Osteoblast (primary cell): ENCODE measurements around the gene SUGCT. TPM values are rescaled to one million over a fixed set of nuclear protein-coding genes. Genes with fewer than 3 reads are reported as not detected.

ENCODE experiments used
- DNase-seq: peaks from one replicate; pipeline ENCODE4 v3.0.0; 2011; ENCODE audit warnings: low spot score, mixed read lengths; ENCODE audit not compliant: insufficient read length; ENCODE audit errors: missing footprints
- H2AFZ ChIP-seq: 2 replicates; pipeline ENCODE4 v1.6.0; 2011; ENCODE audit warnings: mild to moderate bottlenecking, low read length
- H3K27ac ChIP-seq: 2 replicates; pipeline ENCODE4 v1.5.1; 2011; ENCODE audit warnings: mild to moderate bottlenecking, low read depth, low read length, moderate library complexity
- H3K27me3 ChIP-seq: 2 replicates; pipeline ENCODE4 v1.6.0; 2012; ENCODE audit warnings: mild to moderate bottlenecking, control low read depth, inconsistent platforms, low read length, moderate library complexity; ENCODE audit not compliant: insufficient read depth
- H3K36me3 ChIP-seq: 2 replicates; pipeline ENCODE4 v1.5.1; 2011; ENCODE audit warnings: mild to moderate bottlenecking, low read length, control low read depth, moderate library complexity; ENCODE audit not compliant: insufficient read depth
- H3K4me1 ChIP-seq: 2 replicates; pipeline ENCODE4 v1.5.1; 2011; ENCODE audit warnings: mild to moderate bottlenecking, low read length, control low read depth, moderate library complexity; ENCODE audit not compliant: insufficient read depth
- H3K4me2 ChIP-seq: 2 replicates; pipeline ENCODE4 v1.6.0; 2011; ENCODE audit warnings: mild to moderate bottlenecking, low read length; ENCODE audit not compliant: insufficient read depth
- H3K4me3 ChIP-seq: fragments of 200-600 bp; sonication (generic); 3 replicates; pipeline ENCODE4 v1.5.1; 2012; ENCODE audit warnings: mild to moderate bottlenecking, low read length, inconsistent platforms; ENCODE audit not compliant: insufficient read depth
- H3K79me2 ChIP-seq: 2 replicates; pipeline ENCODE4 v1.6.0; 2012; ENCODE audit warnings: mild to moderate bottlenecking, low read length, control low read depth, inconsistent platforms; ENCODE audit not compliant: insufficient read depth
- H3K9me3 ChIP-seq: 2 replicates; pipeline ENCODE4 v1.5.1; 2011; ENCODE audit warnings: low read depth, low read length, control low read depth
- H4K20me1 ChIP-seq: 2 replicates; pipeline ENCODE4 v1.6.0; 2012; ENCODE audit warnings: mild to moderate bottlenecking, low read length, control low read depth; ENCODE audit not compliant: insufficient read depth
- total RNA-seq: library from RNA; depleted of rRNA; stranded (reverse); fragments of >200 nt; gene quantifications from 2 replicates; pipeline ENCODE4 v1.2.3, GENCODE V29; 2012
- TF ChIP-seq, protein P1 (sequence below): IDR thresholded peaks from 2 replicates; pipeline ENCODE4 v1.5.1; 2011; ENCODE audit warnings: mild to moderate bottlenecking, low read depth, low read length, moderate library complexity; ENCODE audit errors: extremely low read depth

The SUGCT gene
- total RNA-seq, 1 donor = 21.7 TPM

DNA sequence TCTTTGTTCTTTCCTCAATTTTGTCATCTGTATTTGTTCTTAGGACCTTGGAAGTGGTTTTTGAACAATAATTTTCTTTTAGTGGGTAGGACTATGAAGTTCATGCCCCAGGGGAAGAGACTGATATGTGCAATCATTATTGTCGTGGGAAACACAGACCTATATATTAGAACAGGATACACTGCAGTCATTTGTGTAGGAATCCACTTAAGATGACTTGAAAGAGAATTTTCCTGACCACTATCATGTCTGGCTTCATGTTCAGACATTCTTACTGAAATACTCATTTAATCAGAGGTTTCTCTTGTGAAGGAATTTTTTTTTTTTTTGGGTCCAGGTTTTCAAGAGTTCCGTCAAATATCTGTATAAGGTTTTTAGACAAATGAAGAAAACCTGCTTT lies 163.6 kb downstream of the SUGCT start:
- Histone ChIP-seq H2AFZ (no peak overlapping the region), H3K79me2 (no peaks in the 10 kb centered on the region), H3K27me3 (no peaks in the 10 kb centered on the region), H3K4me3 (no peak overlapping the region), H4K20me1 (no peaks in the 10 kb centered on the region), H3K4me1 (peaks cover 52% of the 10 kb centered on the region), H3K9me3 (no peaks in the 10 kb centered on the region), H3K36me3 (no peaks in the 10 kb centered on the region), H3K4me2 (peak overlapping the region; percentile 36), H3K27ac (peak overlapping the region; percentile 97)
- TF ChIP-seq, protein P1, sequence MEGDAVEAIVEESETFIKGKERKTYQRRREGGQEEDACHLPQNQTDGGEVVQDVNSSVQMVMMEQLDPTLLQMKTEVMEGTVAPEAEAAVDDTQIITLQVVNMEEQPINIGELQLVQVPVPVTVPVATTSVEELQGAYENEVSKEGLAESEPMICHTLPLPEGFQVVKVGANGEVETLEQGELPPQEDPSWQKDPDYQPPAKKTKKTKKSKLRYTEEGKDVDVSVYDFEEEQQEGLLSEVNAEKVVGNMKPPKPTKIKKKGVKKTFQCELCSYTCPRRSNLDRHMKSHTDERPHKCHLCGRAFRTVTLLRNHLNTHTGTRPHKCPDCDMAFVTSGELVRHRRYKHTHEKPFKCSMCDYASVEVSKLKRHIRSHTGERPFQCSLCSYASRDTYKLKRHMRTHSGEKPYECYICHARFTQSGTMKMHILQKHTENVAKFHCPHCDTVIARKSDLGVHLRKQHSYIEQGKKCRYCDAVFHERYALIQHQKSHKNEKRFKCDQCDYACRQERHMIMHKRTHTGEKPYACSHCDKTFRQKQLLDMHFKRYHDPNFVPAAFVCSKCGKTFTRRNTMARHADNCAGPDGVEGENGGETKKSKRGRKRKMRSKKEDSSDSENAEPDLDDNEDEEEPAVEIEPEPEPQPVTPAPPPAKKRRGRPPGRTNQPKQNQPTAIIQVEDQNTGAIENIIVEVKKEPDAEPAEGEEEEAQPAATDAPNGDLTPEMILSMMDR = no peak
- DNase-seq = peak; percentile 44

DNA sequence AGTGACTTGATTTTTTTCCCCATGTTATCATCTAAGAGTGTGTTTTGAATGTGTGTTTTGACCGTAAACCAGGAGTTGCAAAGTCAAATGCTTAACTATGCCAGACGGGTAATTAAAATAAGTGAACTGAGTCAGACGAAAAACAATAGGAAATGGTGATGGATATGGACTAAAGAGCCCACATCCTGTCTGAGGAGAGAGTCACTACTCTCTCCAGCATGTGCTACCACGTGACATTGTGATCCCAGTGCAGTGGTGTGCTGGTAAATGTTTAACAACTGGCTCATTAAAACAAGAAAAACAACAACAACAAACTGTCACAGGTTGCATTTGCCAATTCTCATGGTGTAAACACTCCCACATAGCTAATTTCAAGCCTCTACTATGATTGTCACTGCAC lies 164.3 kb downstream of the SUGCT start:
- Histone ChIP-seq H3K4me2 (peak overlapping the region; percentile 36), H3K79me2 (no peaks in the 10 kb centered on the region), H3K27ac (peak overlapping the region; percentile 97), H4K20me1 (no peaks in the 10 kb centered on the region), H3K9me3 (no peaks in the 10 kb centered on the region), H2AFZ (no peak overlapping the region), H3K4me3 (no peak overlapping the region), H3K27me3 (no peaks in the 10 kb centered on the region), H3K4me1 (peaks cover 52% of the 10 kb centered on the region), H3K36me3 (no peaks in the 10 kb centered on the region)
- TF ChIP-seq, protein P1 = no peak
- peak; percentile 49 for DNase-seq

DNA sequence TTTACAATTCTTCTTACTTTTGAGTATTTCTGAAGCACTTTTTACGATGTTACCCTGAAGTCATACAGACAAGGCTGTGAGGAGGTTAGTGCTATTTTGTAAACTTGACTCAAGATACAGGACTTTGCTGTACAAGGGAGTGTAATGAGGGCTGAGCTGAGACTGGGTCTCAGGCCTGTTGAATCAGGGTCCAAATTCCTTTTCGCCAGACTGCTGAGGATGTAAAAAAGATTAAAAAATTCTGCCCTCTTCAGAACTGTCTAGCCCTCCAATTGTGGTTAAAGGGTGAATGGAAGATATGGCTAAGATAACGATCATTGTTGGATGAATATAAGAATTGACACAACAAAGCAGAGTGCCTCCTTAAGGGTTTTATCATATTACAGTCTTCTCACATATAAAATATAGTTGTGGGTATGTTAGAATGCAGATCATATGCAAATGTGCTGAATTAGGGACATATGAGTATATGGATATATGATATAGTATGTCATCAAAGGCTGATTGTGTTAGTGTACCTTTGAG lies 165.4 kb downstream of the SUGCT start:
- Histone ChIP-seq H2AFZ (peak overlapping the region; percentile 11), H3K4me3 (no peak overlapping the region), H3K27ac (peak overlapping the region; percentile 97), H3K27me3 (no peaks in the 10 kb centered on the region), H4K20me1 (no peaks in the 10 kb centered on the region), H3K4me2 (no peak overlapping the region), H3K9me3 (no peaks in the 10 kb centered on the region), H3K79me2 (no peaks in the 10 kb centered on the region), H3K4me1 (peaks cover 57% of the 10 kb centered on the region), H3K36me3 (no peaks in the 10 kb centered on the region)
- TF ChIP-seq, protein P1 = no peak
- no peak for DNase-seq

DNA sequence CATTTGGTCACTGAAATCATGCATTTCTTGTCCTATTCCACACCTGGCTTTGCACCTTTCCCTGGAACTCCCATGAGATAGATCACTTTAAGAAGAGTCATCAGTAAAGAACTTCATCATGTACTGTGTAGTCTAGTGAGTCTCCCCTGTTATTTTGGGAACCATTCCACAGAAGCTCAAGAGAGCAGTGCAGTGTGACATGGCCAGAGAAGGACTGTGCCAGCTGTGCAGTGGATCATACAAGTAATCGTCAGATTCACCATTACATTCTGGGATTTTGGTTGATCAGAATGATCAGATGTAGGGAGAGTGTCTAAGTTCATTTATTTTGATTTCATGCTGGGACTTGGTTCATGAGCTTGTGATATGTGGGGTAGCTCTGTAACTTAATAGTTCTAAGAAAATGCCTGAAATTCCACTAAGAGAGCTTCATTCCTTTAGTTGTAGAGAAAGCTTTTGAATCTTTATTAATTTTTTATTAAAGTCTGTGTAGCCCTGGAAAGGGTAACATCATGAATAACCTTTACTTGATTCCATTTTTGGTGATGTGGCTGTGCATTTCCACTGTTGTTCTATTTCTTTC lies 166.8 kb downstream of the SUGCT start:
- Histone ChIP-seq H4K20me1 (no peaks in the 10 kb centered on the region), H3K27ac (peak overlapping the region; percentile 97), H3K79me2 (no peaks in the 10 kb centered on the region), H3K27me3 (no peaks in the 10 kb centered on the region), H3K36me3 (no peaks in the 10 kb centered on the region), H3K4me2 (peak overlapping the region; percentile 3), H3K9me3 (no peaks in the 10 kb centered on the region), H3K4me1 (peaks cover 70% of the 10 kb centered on the region), H2AFZ (no peak overlapping the region), H3K4me3 (no peak overlapping the region)
- no peak for DNase-seq
- TF ChIP-seq, protein P1 = no peak
